PC-9 (cell line): Measurements from ENCODE around the gene DPH6.
"Not testable (repeated sequence)": the region's sequence is repeated elsewhere in the genome, so short reads cannot be mapped to it uniquely, and the experiment has no call there.

Experiments
- EZH2 ChIP-seq: fragments of 200-600 bp; sonication (generic); IDR thresholded peaks from 2 replicates; pipeline ENCODE4 v1.8.0; 2017; ENCODE audit warnings: antibody characterized with exemption, low read depth
- TF ChIP-seq, protein P1 (sequence below): fragments of 200-600 bp; sonication (generic); conservative IDR thresholded peaks from 2 replicates; pipeline ENCODE4 v1.6.1; 2017; ENCODE audit warnings: mixed run types, antibody characterized with exemption, mild to moderate bottlenecking, moderate library complexity

- TF ChIP-seq, protein P1, sequence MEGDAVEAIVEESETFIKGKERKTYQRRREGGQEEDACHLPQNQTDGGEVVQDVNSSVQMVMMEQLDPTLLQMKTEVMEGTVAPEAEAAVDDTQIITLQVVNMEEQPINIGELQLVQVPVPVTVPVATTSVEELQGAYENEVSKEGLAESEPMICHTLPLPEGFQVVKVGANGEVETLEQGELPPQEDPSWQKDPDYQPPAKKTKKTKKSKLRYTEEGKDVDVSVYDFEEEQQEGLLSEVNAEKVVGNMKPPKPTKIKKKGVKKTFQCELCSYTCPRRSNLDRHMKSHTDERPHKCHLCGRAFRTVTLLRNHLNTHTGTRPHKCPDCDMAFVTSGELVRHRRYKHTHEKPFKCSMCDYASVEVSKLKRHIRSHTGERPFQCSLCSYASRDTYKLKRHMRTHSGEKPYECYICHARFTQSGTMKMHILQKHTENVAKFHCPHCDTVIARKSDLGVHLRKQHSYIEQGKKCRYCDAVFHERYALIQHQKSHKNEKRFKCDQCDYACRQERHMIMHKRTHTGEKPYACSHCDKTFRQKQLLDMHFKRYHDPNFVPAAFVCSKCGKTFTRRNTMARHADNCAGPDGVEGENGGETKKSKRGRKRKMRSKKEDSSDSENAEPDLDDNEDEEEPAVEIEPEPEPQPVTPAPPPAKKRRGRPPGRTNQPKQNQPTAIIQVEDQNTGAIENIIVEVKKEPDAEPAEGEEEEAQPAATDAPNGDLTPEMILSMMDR = not testable (repeated sequence)
- not testable (repeated sequence) for TF ChIP-seq EZH2
These were observed 46.0 kb upstream of the DPH6 start for GRCh38 chr15:35591987-35592386.
